IMR-90 (cell line): ENCODE results near the gene BAZ1A. TPM values are rescaled to one million over a fixed set of nuclear protein-coding genes. Genes with fewer than 3 reads are reported as not detected.

Source experiments
- ATAC-seq: fragments of 200-7000 bp; cut with Tn5 transposase; 2 replicates; pipeline ENCODE4 v1.9.1; 2020; ENCODE audit warnings: low read depth, mild to moderate bottlenecking, moderate library complexity
- BruUV-seq: library from RNA; stranded (reverse); fragments of 400-500 nt; replicated peaks from 2 replicates; lab custom pipeline; 2021; lab: Mats Ljungman, UMichigan
- CTCF ChIA-PET: fragments of 300-600 bp; formaldehyde crosslinking; extraction: SDS; loops from one replicate; lab custom pipeline; 2021; ENCODE audit warnings: antibody characterized with exemption; lab: Yijun Ruan, JAX
- POLR2A ChIA-PET: fragments of 300-600 bp; sonication (Branson Sonifier 250); formaldehyde crosslinking; loops from one replicate; lab custom pipeline; 2022; ENCODE audit warnings: antibody characterized with exemption; ENCODE audit not compliant: unreplicated experiment; lab: Charles Lee
- DNase-seq: peaks from one replicate; pipeline ENCODE4 v3.0.0; 2013
- H2AFZ ChIP-seq: replicated peaks from 2 replicates; pipeline ENCODE3; 2013; ENCODE audit warnings: low read length, mild to moderate bottlenecking; ENCODE audit not compliant: poor library complexity
- H2AK5ac ChIP-seq: 2 replicates; pipeline ENCODE4 v1.6.1; 2013; ENCODE audit warnings: low read depth, low read length, inconsistent platforms
- H2AK9ac ChIP-seq: replicated peaks from 2 replicates; pipeline ENCODE3; 2013; ENCODE audit warnings: mild to moderate bottlenecking, low read depth, low read length, moderate library complexity; ENCODE audit not compliant: poor library complexity
- H2BK120ac ChIP-seq: 2 replicates; pipeline ENCODE4 v1.6.1; 2013; ENCODE audit warnings: low read depth, low read length, inconsistent platforms
- H2BK15ac ChIP-seq: 3 replicates; pipeline ENCODE4 v1.6.1; 2013; ENCODE audit warnings: low read depth, low read length, inconsistent platforms
- H2BK20ac ChIP-seq: 2 replicates; pipeline ENCODE4 v1.6.1; 2013; ENCODE audit warnings: low read depth, mild to moderate bottlenecking, inconsistent platforms, low read length, moderate library complexity
- H2BK5ac ChIP-seq: 2 replicates; pipeline ENCODE4 v1.6.1; 2013; ENCODE audit warnings: mild to moderate bottlenecking, low read depth, low read length, inconsistent platforms; ENCODE audit not compliant: poor library complexity, severe bottlenecking
- H3K14ac ChIP-seq: replicated peaks from 2 replicates; pipeline ENCODE4 v1.6.1; 2013; ENCODE audit warnings: low read depth, low read length, inconsistent platforms
- H3K18ac ChIP-seq: 2 replicates; pipeline ENCODE4 v1.6.1; 2013; ENCODE audit warnings: low read depth, low read length, control low read depth
- H3K23ac ChIP-seq: 2 replicates; pipeline ENCODE4 v1.6.1; 2013; ENCODE audit warnings: low read depth, low read length, inconsistent platforms
- H3K27ac ChIP-seq: 2 replicates; pipeline ENCODE4 v1.5.1; 2013; ENCODE audit warnings: mild to moderate bottlenecking, control low read depth, low read length; ENCODE audit not compliant: insufficient read depth
- H3K27me3 ChIP-seq: 2 replicates; pipeline ENCODE4 v1.6.1; 2013; ENCODE audit warnings: low read length; ENCODE audit not compliant: control insufficient read depth, insufficient read depth
- H3K36me3 ChIP-seq: 2 replicates; pipeline ENCODE4 v1.6.1; 2013; ENCODE audit warnings: low read length, mixed read lengths; ENCODE audit not compliant: control insufficient read depth, insufficient read depth
- H3K4ac ChIP-seq: 2 replicates; pipeline ENCODE4 v1.6.1; 2013; ENCODE audit warnings: low read depth, low read length, inconsistent platforms
- H3K4me1 ChIP-seq: 2 replicates; pipeline ENCODE4 v1.6.1; 2013; ENCODE audit warnings: low read length, mixed read lengths; ENCODE audit not compliant: control insufficient read depth, insufficient read depth
- H3K4me2 ChIP-seq: 2 replicates; pipeline ENCODE4 v1.6.1; 2013; ENCODE audit warnings: low read depth, mild to moderate bottlenecking, control low read depth, low read length, moderate library complexity
- H3K4me3 ChIP-seq: 2 replicates; pipeline ENCODE4 v1.5.1; 2013; ENCODE audit warnings: low read depth, mild to moderate bottlenecking, control low read depth, low read length, moderate library complexity; ENCODE audit not compliant: insufficient read depth
- H3K56ac ChIP-seq: 2 replicates; pipeline ENCODE4 v1.6.1; 2013; ENCODE audit warnings: low read length, inconsistent platforms; ENCODE audit not compliant: insufficient read depth; ENCODE audit errors: extremely low read depth
- H3K79me1 ChIP-seq, 2 experiments: 2 replicates each; pipeline ENCODE4 v1.6.1; 2013; ENCODE audit warnings: low read length in 2 of 2, inconsistent platforms in 1 of 2, low read depth in 1 of 2
- H3K9ac ChIP-seq: 2 replicates; pipeline ENCODE4 v1.6.1; 2013; ENCODE audit warnings: low read depth, low read length, control low read depth
- H3K9me1 ChIP-seq: 2 replicates; pipeline ENCODE4 v1.6.1; 2013; ENCODE audit warnings: low read length, inconsistent platforms; ENCODE audit not compliant: insufficient read depth
- H3K9me3 ChIP-seq: 2 replicates; pipeline ENCODE4 v1.6.1; 2013; ENCODE audit warnings: low read length; ENCODE audit not compliant: control insufficient read depth, insufficient read depth
- H4K20me1 ChIP-seq: 2 replicates; pipeline ENCODE4 v1.6.1; 2013; ENCODE audit warnings: low read length, inconsistent platforms; ENCODE audit not compliant: insufficient read depth
- H4K5ac ChIP-seq: 2 replicates; pipeline ENCODE4 v1.6.1; 2013; ENCODE audit warnings: mild to moderate bottlenecking, low read depth, low read length, control low read depth
- H4K8ac ChIP-seq, 2 experiments: 2 replicates each; pipeline ENCODE4 v1.6.1; 2013; ENCODE audit warnings: low read depth in 2 of 2, low read length in 2 of 2, control low read depth in 1 of 2, inconsistent platforms in 1 of 2
- H4K91ac ChIP-seq: 2 replicates; pipeline ENCODE4 v1.6.1; 2013; ENCODE audit warnings: low read depth, low read length, inconsistent platforms; ENCODE audit not compliant: insufficient read depth
- BHLHE40 ChIP-seq: fragments of 150-350 bp; IDR thresholded peaks from 2 replicates; pipeline ENCODE4 v1.6.1; 2016; ENCODE audit warnings: mild to moderate bottlenecking, low read depth, low read length
- CHD1 ChIP-seq: IDR thresholded peaks from 2 replicates; pipeline ENCODE4 v1.6.1; 2012; ENCODE audit warnings: low read depth, low read length, improper control_type of control experiment
- MAZ ChIP-seq: IDR thresholded peaks from 2 replicates; pipeline ENCODE4 v1.6.1; 2012; ENCODE audit warnings: low read depth, mild to moderate bottlenecking, low read length, improper control_type of control experiment, moderate library complexity, borderline replicate concordance
- POLR2A ChIP-seq: IDR thresholded peaks from 2 replicates; pipeline ENCODE4 v1.6.1; 2012; ENCODE audit warnings: mild to moderate bottlenecking, low read depth, low read length
- RAD21 ChIP-seq: IDR thresholded peaks from 2 replicates; pipeline ENCODE4 v1.6.1; 2012; ENCODE audit warnings: low read length, improper control_type of control experiment
- RCOR1 ChIP-seq: IDR thresholded peaks from 2 replicates; pipeline ENCODE4 v1.6.1; 2012; ENCODE audit warnings: mild to moderate bottlenecking, low read length, improper control_type of control experiment; ENCODE audit not compliant: insufficient replicate concordance
- RFX5 ChIP-seq: IDR thresholded peaks from 2 replicates; pipeline ENCODE4 v1.8.0; 2012; ENCODE audit warnings: low read depth, mild to moderate bottlenecking, low read length, moderate library complexity
- SMC3 ChIP-seq: fragments of 150-350 bp; IDR thresholded peaks from 2 replicates; pipeline ENCODE4 v1.6.1; 2016; ENCODE audit warnings: low read depth, mild to moderate bottlenecking, antibody characterized with exemption, low read length, moderate library complexity
- WGBS, 2 experiments: methylation state at CpG; one replicate each; pipeline versions ENCODE4 v1.1.5 to v1.1.7; 2013; ENCODE audit warnings: missing lambda C conversion rate in 2 of 2; ENCODE audit not compliant: insufficient read length in 1 of 2; ENCODE audit errors: extremely low coverage in 2 of 2; 5-methylcytosine and 5-hydroxymethylcytosine counted together
- dilution Hi-C: fragments of 300-500 bp; cut with HindIII; formaldehyde crosslinking; loops from one replicate; pipeline ENCODE4 v1.14.3; 2018; ENCODE audit warnings: low sequenced_read_pairs; ENCODE audit not compliant: unreplicated experiment
- in situ Hi-C: fragments of 300-500 bp; cut with MboI; formaldehyde crosslinking; loops from 3 replicates; pipeline ENCODE4 v1.14.3; 2019; ENCODE audit warnings: low sequenced_read_pairs, inconsistent platforms, mixed read lengths
- intact Hi-C: fragments of 100-400 bp; cut with micrococcal nuclease; formaldehyde crosslinking; loops from 2 replicates; pipeline ENCODE4 v1.10.0; 2022
- polyA plus RNA-seq, 3 experiments: library from polyadenylated mRNA; depleted of rRNA; stranded (reverse); fragments of >200 nt; gene quantifications; 2 replicates each; pipeline ENCODE4 v1.2.3, GENCODE V29; 2012; ENCODE audit warnings: low replicate concordance in 1 of 3
- total RNA-seq: library from RNA; depleted of rRNA; stranded (reverse); fragments of >200 nt; gene quantifications from 2 replicates; pipeline ENCODE4 v1.2.3, GENCODE V29; 2012

The BAZ1A gene
- total and polyA plus RNA-seq, 2 of the 4 experiments (the other 2 are of a cell fraction): 15.3 to 23.8 TPM

GRCh38 chr14:34824826-34825225 lies 50.3 kb downstream of the BAZ1A start:
- in situ Hi-C loops: no loop called here
- BruUV-seq: no TSS peak
- Histone ChIP-seq H3K27me3 (no peaks in the 10 kb centered on the region), H3K4me3 (no peak overlapping the region), H3K14ac (no peak overlapping the region), H3K4ac (no peak overlapping the region), H3K4me1 (no peaks in the 10 kb centered on the region), H3K9ac (no peak overlapping the region), H4K8ac (no peak overlapping the region), H2BK15ac (no peak overlapping the region), H4K91ac (no peak overlapping the region), H3K4me2 (no peak overlapping the region), H4K20me1 (no peaks in the 10 kb centered on the region; the same call in 1 of the 2 replicates), H2BK20ac (no peak overlapping the region), H3K18ac (no peak overlapping the region), H2AFZ (no peak overlapping the region), H2AK5ac (no peak overlapping the region), H4K5ac (no peak overlapping the region), H3K23ac (no peak overlapping the region), H2BK5ac (no peak overlapping the region), H3K27ac (no peak overlapping the region), H3K36me3 (peaks cover 6% of the 10 kb centered on the region), H3K9me1 (no peaks in the 10 kb centered on the region; the same call in 1 of the 2 replicates), H2BK120ac (no peak overlapping the region), H2AK9ac (no peak overlapping the region), H3K79me1 (peaks cover under 1 to 34% of the 10 kb centered on the region in 2 experiments; a peak in 3 of 4 replicates), H3K56ac (no peak overlapping the region), H3K9me3 (no peaks in the 10 kb centered on the region)
- WGBS, 2 experiments: 100% methylated on average over 1 of the region's 3 CpGs; no CpG with 5 or more reads in 1 of the 2 experiments
- no peak for ATAC-seq
- dilution Hi-C loops: no loop called here
- intact Hi-C loops: no loop called here
- DNase-seq: no peak
- TF ChIP-seq RAD21 (no peak), POLR2A (no peak), RFX5 (no peak), SMC3 (no peak), BHLHE40 (no peak), RCOR1 (no peak), MAZ (no peak), CHD1 (no peak)
- ChIA-PET CTCF (interaction anchor here (0.9 kb wide), 1 partner anchor 11 kb away, joined by 7 read pairs; no protein-coding TSS in a partner anchor), POLR2A (no interaction called here)
